ENCODE measurements around the gene FBXO34. TPM values are rescaled to one million over a fixed set of nuclear protein-coding genes. Genes with fewer than 3 reads are reported as not detected.

FBXO34 gene
- total and polyA plus RNA-seq, 2 of the 13 experiments (the other 11 are each of a cell fraction or from before 2014, with no cell fraction given) = 8.8 to 13.5 TPM

GRCh38 chr14:55243813-55244212, 27.4 kb upstream of the FBXO34 start:
- no peaks in the 10 kb centered on the region for H3K4me1 ChIP-seq (ENCODE audit: insufficient read depth, low read length)
- TF ChIP-seq TFE3 (CRISPR knock-in tag; IDR thresholded peaks at IDR 0.05) = no peak
- TF ChIP-seq RFX5 (IDR thresholded peaks at IDR 0.05; ENCODE audit: low read depth, low read length) = no peak
- no peak for TF ChIP-seq ZNF569 (CRISPR knock-in tag; IDR thresholded peaks at IDR 0.05; ENCODE audit: borderline replicate concordance)
- TF ChIP-seq CTCF (CRISPR knock-in tag; IDR thresholded peaks at IDR 0.05) = no peak
- TF ChIP-seq SRSF1 (optimal IDR thresholded peaks at IDR 0.05; ENCODE audit: low read depth, low read length) = no peak
- no peak for TF ChIP-seq SMAD3 (CRISPR knock-in tag; IDR thresholded peaks at IDR 0.05)
- no peak for TF ChIP-seq STAT5B (CRISPR knock-in tag; IDR thresholded peaks at IDR 0.05)
- TF ChIP-seq SPEN (CRISPR knock-in tag; IDR thresholded peaks at IDR 0.05; ENCODE audit: low read depth) = no peak
- TF ChIP-seq ZNF484 (CRISPR knock-in tag; IDR thresholded peaks at IDR 0.05; ENCODE audit: borderline replicate concordance, low read depth) = no peak
- TF ChIP-seq KIAA2018 (CRISPR knock-in tag; IDR thresholded peaks at IDR 0.05; ENCODE audit: borderline replicate concordance) = no peak
- ChIA-PET POLR2A (no interaction called here), CTCF (ENCODE audit: low intra/inter-chr PET ratio, low total read pairs) (no interaction called here)
- no peak overlapping the region for H3K4me3 ChIP-seq (replicated peaks in 1 of 3; ENCODE audit: insufficient read depth in 1 of 3, low read depth in 2 of 3, low read length in 3 of 3)
- no peak for FAIRE-seq
- H2AFZ ChIP-seq (ENCODE audit: low read length) = no peak overlapping the region
- ATAC-seq = no peak
- H4K20me1 ChIP-seq (ENCODE audit: insufficient read depth, low read length) = no peaks in the 10 kb centered on the region
- no peak overlapping the region for H3K9ac ChIP-seq (ENCODE audit: insufficient read depth, low read depth, low read length)
- WGBS (ENCODE audit: low lambda C conversion rate) = 60% methylated on average over 5 of the region's 5 CpGs
- intact Hi-C loops (cut with micrococcal nuclease; ENCODE audit: unreplicated experiment) (no loop called here), in situ Hi-C loops (cut with HindIII; ENCODE audit: extremely low pct_ligation_motif_present, low pct_unique_long_range_greater_than_20kb) (no loop called here)
- no peak overlapping the region for H3K4me2 ChIP-seq (ENCODE audit: low read depth, low read length)
- BruUV-seq (replicated peaks) = no TSS peak
- no peak for DNase-seq (ENCODE audit: low spot score)
- no peaks in the 10 kb centered on the region for H3K9me3 ChIP-seq (ENCODE audit: low read length)
- no peaks in the 10 kb centered on the region for H3K36me3 ChIP-seq (replicated peaks in 1 of 2; ENCODE audit: control insufficient read depth in 1 of 2, insufficient read depth in 2 of 2, low read length in 2 of 2)
- H3K27ac ChIP-seq (ENCODE audit: extremely low read length, insufficient read depth, low read length) = no peak overlapping the region
- H3K79me2 ChIP-seq (ENCODE audit: insufficient read depth, low read length) = no peaks in the 10 kb centered on the region
- peaks cover 6 to 44% of the 10 kb centered on the region in 2 experiments; a peak in 3 of 5 replicates for H3K27me3 ChIP-seq (ENCODE audit: control insufficient read depth in 1 of 2, insufficient read depth in 2 of 2, low read length in 2 of 2)

Measured in HepG2 (cell line).